ENCODE results near the gene TM4SF18.

The TM4SF18 gene

GRCh38 chr3:149325581-149325980 is 7.9 kb downstream of the TM4SF18 start:
- no peak for DNase-seq

DNA sequence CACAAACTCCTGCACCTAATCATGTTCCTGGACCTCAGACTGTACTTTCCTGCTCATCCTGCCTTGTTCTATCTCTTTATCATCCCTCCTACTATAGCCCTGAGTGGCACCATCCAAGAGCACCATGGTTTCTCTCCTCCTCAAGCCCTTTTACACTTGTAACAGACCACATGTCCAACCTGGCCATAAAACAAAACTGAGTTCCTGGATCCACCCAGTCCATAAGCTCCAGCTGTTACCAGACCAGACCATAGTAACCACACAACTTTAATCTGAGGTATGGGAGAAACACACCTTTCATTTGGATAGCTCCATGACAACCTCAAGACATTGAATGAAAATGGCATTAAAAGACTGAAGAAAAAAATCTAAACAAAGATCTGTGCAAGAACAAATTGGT is 9.1 kb downstream of the TM4SF18 start:
- DNase-seq: no peak

GRCh38 chr3:149321640-149322039 is 11.8 kb downstream of the TM4SF18 start:
- no peak for DNase-seq

DNA sequence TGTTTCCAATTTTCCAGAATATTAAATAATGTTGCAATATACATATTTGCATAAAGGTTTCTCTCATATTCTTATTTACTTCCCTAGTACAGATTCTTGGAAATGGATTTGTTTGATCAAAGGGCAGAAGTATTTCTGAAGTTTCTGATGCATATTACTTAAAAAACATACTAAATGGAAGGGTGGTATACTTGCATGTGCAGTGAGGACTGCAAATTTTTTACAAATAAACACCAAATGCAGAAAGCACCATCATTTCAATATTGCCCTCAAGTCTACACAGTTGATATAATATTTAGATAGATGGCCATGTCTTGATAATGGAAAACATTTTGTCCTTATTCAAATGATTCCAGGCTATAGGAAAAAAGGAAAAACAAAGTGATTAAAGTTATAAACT is 12.3 kb downstream of the TM4SF18 start:
- DNase-seq: no peak

DNA sequence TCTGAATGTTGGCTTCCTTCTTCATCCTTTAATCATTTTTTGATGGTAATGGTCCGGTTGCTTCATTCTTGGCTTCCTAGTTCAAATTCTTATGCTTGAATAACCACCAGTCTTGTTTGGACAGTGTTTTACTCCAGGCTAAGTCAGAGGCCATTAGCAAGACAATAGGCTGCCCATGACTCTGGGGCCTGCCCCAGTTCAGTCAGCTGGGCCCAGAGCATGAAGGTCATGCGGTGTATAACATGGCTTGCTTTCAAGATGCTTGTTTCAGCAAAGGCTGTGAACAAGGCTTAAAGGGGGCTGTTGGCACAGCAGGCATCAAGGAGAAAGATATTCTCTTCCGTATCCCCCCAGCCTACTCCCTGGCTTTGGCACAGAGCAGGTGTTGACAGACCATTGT is 13.7 kb downstream of the TM4SF18 start:
- no peak for DNase-seq

DNA sequence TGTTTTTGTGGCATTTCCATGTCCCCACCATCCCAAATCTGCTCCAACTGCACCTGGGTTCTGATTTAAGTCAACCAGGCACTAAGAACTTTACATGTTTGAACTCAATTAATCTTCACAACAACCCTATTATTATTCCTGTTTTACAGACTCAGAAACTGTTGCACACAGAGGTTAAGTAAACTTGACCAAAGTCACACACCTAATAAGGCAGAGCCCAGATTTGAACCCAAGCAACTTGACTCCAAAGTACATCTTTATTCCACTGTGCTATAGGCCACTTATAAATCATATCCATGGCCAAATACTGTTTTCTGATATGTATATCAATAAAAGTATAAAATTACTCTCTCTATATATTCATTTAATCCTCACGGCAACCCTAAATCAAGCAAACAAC is 16.4 kb downstream of the TM4SF18 start:
- no peak for DNase-seq

DNA sequence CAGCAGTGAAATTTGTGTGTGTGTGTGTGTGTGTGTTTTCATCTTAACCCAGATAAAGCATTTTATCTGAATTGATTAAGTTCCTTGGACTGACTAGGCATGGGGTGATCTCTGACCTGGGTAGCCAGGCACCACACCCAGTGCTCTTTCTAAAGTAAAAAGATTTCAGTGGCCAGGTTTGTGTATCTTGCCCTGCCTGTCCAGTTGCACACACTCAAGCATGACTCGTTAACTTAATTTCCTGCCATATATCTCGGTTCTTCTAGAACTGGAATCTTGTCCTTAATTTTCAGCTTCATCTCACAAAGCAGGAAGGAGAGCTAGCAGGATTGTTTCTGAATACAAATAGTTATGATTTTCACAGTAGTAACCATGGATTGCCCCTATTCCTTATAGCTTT is 17.0 kb downstream of the TM4SF18 start:
- DNase-seq: peak; percentile 32

- DNase-seq: no peak
Observed at GRCh38 chr3:149315694-149316093, 17.7 kb downstream of the TM4SF18 start.

GRCh38 chr3:149314807-149315578 is 18.4 kb downstream of the TM4SF18 start:
- peak; percentile 78 for DNase-seq

DNA sequence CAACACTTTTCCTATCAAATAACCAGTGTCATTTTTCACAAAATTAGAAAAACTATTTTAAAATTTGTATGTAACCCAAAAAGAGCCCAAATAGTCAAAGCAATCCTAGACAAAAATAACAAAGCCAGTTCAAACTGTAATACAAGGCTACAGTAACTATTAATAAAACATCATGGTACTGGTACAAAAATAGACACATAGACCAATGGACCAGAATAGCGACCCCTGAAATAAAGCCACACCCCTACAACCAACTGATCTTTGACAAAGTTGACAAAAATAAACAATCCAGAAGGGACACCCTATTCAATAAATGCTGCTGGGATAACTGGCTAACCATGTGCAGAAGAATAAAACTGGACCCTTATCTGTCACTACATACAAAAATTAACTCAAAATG is 19.9 kb downstream of the TM4SF18 start:
- no peak for DNase-seq

DNA sequence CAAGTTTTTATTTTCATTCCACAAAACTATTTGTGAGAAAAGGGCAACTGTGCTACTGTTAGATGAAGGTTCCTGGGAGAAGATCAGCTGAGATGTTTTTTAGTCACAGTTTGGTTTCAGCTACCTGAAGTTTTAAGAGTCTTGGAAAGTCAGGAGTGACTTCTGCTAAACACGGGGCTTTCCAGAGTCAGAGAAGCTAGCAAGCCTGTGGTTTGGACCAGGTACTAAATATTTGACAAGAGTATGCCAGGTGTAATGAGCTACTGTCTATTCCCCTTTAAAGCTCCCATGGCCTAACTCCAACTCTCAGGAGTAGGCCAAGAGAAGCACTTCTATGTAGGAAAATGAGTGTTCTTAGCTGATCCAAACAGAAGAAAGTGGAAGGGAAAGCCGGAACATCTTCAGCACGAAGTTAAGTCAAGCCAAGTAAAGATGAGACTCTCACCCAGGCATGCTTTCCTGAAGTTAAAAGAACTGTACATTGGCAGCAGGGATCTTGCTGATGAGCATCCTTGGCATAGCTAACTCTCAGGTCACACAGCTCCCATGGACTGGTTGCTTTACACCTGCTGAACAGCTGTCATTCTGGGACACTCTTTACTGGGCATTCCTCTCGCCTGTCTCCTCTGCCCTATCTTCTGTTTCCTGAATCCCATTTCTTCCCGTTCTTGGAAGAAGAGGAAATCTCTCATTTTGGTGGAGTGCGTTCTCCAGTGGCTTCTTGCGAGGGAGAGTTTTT is 22.5 kb downstream of the TM4SF18 start:
- no peak for DNase-seq

- no peak for DNase-seq
Observed at GRCh38 chr3:149307435-149307783, 26.0 kb downstream of the TM4SF18 start.

- DNase-seq: no peak
Observed at GRCh38 chr3:149306751-149307434, 26.5 kb downstream of the TM4SF18 start.

- no peak for DNase-seq
Observed at GRCh38 chr3:149305376-149305775, 28.1 kb downstream of the TM4SF18 start.

GRCh38 chr3:149299938-149300801 is 33.3 kb downstream of the TM4SF18 start:
- DNase-seq: peak; percentile 95

DNA sequence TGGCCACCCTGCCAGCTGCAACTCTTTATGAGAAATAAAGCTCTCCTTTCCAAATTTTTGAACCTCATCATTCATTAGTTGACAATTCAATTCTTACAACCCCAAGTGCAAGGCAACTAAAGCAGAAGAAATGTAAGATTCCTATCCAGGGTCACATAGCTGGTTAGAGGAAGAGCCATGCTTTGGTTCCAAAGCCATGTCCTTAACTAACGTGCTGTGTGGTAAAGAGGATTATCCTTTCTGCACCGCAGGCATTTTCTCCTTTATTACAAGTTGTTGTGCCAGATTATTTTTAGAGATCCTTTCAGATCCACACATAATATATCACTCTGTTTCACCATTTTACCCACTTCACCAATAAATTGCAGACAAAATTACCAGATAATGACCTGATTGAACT is 36.5 kb downstream of the TM4SF18 start:
- DNase-seq: no peak

DNA sequence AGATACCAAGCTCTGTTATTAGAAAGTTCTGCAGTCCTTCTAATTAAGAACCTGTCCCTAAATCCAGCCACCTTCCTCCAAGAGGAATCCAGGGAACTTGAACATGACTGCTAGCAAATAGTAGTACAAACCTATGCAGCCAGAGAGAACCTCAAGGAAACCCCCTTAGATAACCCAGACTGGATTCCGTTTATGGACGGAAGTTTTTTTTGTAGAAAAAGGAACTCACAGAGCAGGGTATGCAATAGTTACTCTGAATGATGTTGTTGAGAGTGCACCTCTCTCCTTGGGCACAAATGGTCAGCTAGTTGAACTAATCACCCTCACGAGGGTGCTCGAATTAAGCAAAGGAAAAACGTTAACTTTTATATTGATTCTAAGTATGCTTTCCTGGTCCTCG is 40.8 kb downstream of the TM4SF18 start:
- DNase-seq: no peak

- no peak for DNase-seq
Observed at GRCh38 chr3:149291178-149291577, 42.3 kb downstream of the TM4SF18 start.

DNA sequence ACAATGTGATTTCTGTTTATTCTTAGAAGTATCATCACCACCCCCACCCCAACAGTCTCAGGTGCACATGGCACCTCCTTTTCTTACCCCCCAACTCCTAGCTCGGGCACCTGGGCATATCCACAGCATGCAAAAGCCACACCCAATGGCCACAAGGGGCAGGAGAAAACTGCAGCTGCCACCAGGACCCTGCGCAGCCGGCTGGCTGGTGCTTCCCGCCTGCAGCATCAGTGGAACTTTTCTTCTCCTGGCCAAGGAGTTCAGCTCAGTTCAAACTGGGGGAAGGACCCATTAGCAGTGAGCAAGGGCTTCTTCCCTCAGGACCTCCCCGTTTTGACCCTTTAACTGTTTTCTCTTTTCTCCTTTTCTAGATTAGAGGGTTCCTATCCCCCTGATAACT is 44.8 kb downstream of the TM4SF18 start:
- DNase-seq: no peak

GRCh38 chr3:149284034-149284433 is 49.4 kb downstream of the TM4SF18 start:
- DNase-seq: no peak

GRCh38 chr3:149283401-149283800 is 50.0 kb downstream of the TM4SF18 start:
- DNase-seq: no peak

- DNase-seq: no peak
Observed at GRCh38 chr3:149282836-149283235, 50.6 kb downstream of the TM4SF18 start.

DNA sequence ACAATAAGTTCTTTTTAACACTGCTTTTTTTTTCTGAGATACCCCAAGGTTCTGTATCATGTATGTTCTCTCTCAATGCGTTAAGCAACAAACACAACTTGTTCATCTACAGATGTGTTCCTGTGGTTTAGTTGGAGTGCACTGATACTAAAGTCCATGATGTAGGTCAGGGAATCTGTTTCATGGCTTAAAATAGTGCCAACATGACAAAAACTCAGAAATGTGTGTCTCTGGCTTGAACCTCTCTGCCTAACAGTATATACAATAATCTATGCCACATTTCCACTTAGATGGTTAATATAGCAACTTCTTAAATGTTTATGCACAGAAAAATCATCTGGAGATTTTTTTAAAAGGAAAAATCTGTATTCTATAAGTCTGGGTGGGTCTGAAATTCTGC is 51.1 kb downstream of the TM4SF18 start:
- DNase-seq: no peak
